ENCODE measurements around the gene TMEM132D. TPM values are rescaled to one million over a fixed set of nuclear protein-coding genes. Genes with fewer than 3 reads are reported as not detected.

The TMEM132D gene
- polyA plus RNA-seq, 4 donors = 0.10 to 0.21 TPM; not detected in 2

DNA sequence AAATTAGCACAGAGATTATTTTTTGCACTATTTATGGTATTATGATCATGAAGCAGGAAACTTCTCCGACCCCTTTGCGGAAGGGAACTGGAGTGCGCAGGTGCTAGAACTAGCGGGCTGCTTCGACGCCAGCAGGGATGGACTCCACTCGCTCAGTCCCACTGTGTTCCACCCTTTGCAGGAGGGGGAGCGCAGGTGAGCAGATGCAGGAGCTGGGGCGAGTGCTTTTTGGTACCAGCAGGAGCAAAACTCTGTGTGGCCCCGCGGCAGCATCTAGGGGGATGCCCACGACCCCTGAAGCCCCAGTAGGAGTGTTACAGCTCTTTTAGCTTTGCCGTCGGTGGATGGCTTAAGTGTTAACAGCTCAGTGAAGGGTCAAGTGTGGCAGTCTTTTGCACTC is 113.9 kb downstream of the TMEM132D start:
- WGBS, 3 donors = 83 to 90% (median 86%) methylated on average over 14 of the region's 14 CpGs
- Histone ChIP-seq H3K27me3 (ENCODE audit: control insufficient read depth in 3 of 3, insufficient read depth in 3 of 3, low read length in 3 of 3) (no peaks in the 10 kb centered on the region), H3K4me3 (ENCODE audit: low read depth in 1 of 3, low read length in 3 of 3) (no peak overlapping the region), H3K27ac (ENCODE audit: low read depth in 1 of 3, low read length in 2 of 3) (no peak overlapping the region), H3K36me3 (ENCODE audit: control insufficient read depth in 3 of 3, insufficient read depth in 2 of 3, low read depth in 1 of 3, low read length in 3 of 3) (no peaks in the 10 kb centered on the region), H3K9me3 (ENCODE audit: control insufficient read depth in 2 of 2, insufficient read depth in 1 of 2, low read depth in 1 of 2, low read length in 1 of 2) (peaks cover 0 to 10% of the 10 kb centered on the region in 2 donors), H3K4me1 (ENCODE audit: control insufficient read depth in 3 of 3, insufficient read depth in 2 of 3, low read depth in 1 of 3, low read length in 2 of 3) (no peaks in the 10 kb centered on the region)
- DNase-seq = no peak
- no peak for FAIRE-seq

GRCh38 chr12:129788506-129789084 is 115.2 kb downstream of the TMEM132D start:
- Histone ChIP-seq H3K27ac (ENCODE audit: low read depth in 1 of 3, low read length in 2 of 3) (no peak overlapping the region), H3K4me1 (ENCODE audit: control insufficient read depth in 3 of 3, insufficient read depth in 2 of 3, low read depth in 1 of 3, low read length in 2 of 3) (no peaks in the 10 kb centered on the region), H3K9me3 (ENCODE audit: control insufficient read depth in 2 of 2, insufficient read depth in 1 of 2, low read depth in 1 of 2, low read length in 1 of 2) (peaks cover 0 to 13% of the 10 kb centered on the region in 2 donors), H3K36me3 (ENCODE audit: control insufficient read depth in 3 of 3, insufficient read depth in 2 of 3, low read depth in 1 of 3, low read length in 3 of 3) (no peaks in the 10 kb centered on the region), H3K4me3 (ENCODE audit: low read depth in 1 of 3, low read length in 3 of 3) (no peak overlapping the region), H3K27me3 (ENCODE audit: control insufficient read depth in 3 of 3, insufficient read depth in 3 of 3, low read length in 3 of 3) (no peaks in the 10 kb centered on the region)
- FAIRE-seq (no peak), DNase-seq (no peak)
- WGBS, 3 donors = 68 to 80% (median 74%) methylated on average over 9 of the region's 9 CpGs

GRCh38 chr12:129779989-129780388 is 123.8 kb downstream of the TMEM132D start:
- Histone ChIP-seq H3K4me3 (ENCODE audit: low read depth in 1 of 3, low read length in 3 of 3) (no peak overlapping the region), H3K9me3 (ENCODE audit: control insufficient read depth in 2 of 2, insufficient read depth in 1 of 2, low read depth in 1 of 2, low read length in 1 of 2) (peaks cover 0 to 8% of the 10 kb centered on the region in 2 donors), H3K27me3 (ENCODE audit: control insufficient read depth in 3 of 3, insufficient read depth in 3 of 3, low read length in 3 of 3) (no peaks in the 10 kb centered on the region), H3K36me3 (ENCODE audit: control insufficient read depth in 3 of 3, insufficient read depth in 2 of 3, low read depth in 1 of 3, low read length in 3 of 3) (no peaks in the 10 kb centered on the region), H3K27ac (ENCODE audit: low read depth in 1 of 3, low read length in 2 of 3) (no peak overlapping the region), H3K4me1 (ENCODE audit: control insufficient read depth in 3 of 3, insufficient read depth in 2 of 3, low read depth in 1 of 3, low read length in 2 of 3) (no peaks in the 10 kb centered on the region)
- 81 to 85% (median 84%) methylated on average over 12 of the region's 12 CpGs for WGBS, 3 donors
- DNase-seq = no peak
- FAIRE-seq = no peak

- Histone ChIP-seq H3K27ac (ENCODE audit: low read depth in 1 of 3, low read length in 2 of 3) (no peak overlapping the region), H3K9me3 (ENCODE audit: control insufficient read depth in 2 of 2, insufficient read depth in 1 of 2, low read depth in 1 of 2, low read length in 1 of 2) (peaks cover 0 to 3% of the 10 kb centered on the region in 2 donors), H3K4me3 (ENCODE audit: low read depth in 1 of 3, low read length in 3 of 3) (no peak overlapping the region), H3K36me3 (ENCODE audit: control insufficient read depth in 3 of 3, insufficient read depth in 2 of 3, low read depth in 1 of 3, low read length in 3 of 3) (no peaks in the 10 kb centered on the region), H3K27me3 (ENCODE audit: control insufficient read depth in 3 of 3, insufficient read depth in 3 of 3, low read length in 3 of 3) (no peaks in the 10 kb centered on the region), H3K4me1 (ENCODE audit: control insufficient read depth in 3 of 3, insufficient read depth in 2 of 3, low read depth in 1 of 3, low read length in 2 of 3) (no peaks in the 10 kb centered on the region)
- DNase-seq (no peak), FAIRE-seq (no peak)
- WGBS, 3 donors = 81 to 84% (median 83%) methylated on average over 5 of the region's 5 CpGs
These were observed 124.8 kb downstream of the TMEM132D start for GRCh38 chr12:129779033-129779432.

DNA sequence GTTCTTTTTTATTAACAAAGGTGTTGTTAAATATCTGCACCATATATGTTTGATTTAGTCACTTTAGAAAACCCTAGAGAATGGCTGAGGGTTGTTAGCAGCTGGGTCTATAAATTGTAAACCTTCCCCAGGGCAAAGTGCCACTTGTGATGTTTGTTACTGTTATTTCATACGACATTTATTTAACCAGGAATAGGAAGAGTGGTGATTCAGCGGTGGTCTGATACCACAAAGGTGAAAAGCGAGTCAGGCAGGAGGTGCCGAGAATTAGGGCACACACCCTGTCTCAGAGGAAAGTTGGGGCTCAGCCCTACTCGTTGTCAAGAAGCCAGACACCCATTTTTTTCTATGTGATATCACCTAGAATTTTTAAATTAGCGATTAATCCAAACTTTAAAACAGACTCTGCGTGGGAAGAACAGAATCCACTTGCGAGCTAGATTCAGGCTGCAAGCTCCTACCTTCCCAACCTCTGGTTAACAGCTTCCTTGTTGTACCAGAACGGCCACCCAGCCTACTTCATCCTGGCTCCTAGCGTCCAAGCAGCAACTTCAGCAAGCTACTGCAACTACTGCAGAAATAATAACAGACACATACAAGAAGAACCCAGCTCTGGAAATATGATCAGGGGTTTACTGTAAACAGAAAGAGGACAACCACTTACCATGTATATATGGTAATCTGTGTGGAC is 126.7 kb downstream of the TMEM132D start:
- no peak for FAIRE-seq
- Histone ChIP-seq H3K4me1 (ENCODE audit: control insufficient read depth in 3 of 3, insufficient read depth in 2 of 3, low read depth in 1 of 3, low read length in 2 of 3) (no peaks in the 10 kb centered on the region), H3K36me3 (ENCODE audit: control insufficient read depth in 3 of 3, insufficient read depth in 2 of 3, low read depth in 1 of 3, low read length in 3 of 3) (no peaks in the 10 kb centered on the region), H3K27ac (ENCODE audit: low read depth in 1 of 3, low read length in 2 of 3) (no peak overlapping the region), H3K4me3 (ENCODE audit: low read depth in 1 of 3, low read length in 3 of 3) (no peak overlapping the region), H3K9me3 (ENCODE audit: control insufficient read depth in 2 of 2, insufficient read depth in 1 of 2, low read depth in 1 of 2, low read length in 1 of 2) (peaks cover 0 to 3% of the 10 kb centered on the region in 2 donors), H3K27me3 (ENCODE audit: control insufficient read depth in 3 of 3, insufficient read depth in 3 of 3, low read length in 3 of 3) (no peaks in the 10 kb centered on the region)
- DNase-seq = no peak
- WGBS, 3 donors = 56 to 68% (median 66%) methylated on average over 10 of the region's 10 CpGs

DNA sequence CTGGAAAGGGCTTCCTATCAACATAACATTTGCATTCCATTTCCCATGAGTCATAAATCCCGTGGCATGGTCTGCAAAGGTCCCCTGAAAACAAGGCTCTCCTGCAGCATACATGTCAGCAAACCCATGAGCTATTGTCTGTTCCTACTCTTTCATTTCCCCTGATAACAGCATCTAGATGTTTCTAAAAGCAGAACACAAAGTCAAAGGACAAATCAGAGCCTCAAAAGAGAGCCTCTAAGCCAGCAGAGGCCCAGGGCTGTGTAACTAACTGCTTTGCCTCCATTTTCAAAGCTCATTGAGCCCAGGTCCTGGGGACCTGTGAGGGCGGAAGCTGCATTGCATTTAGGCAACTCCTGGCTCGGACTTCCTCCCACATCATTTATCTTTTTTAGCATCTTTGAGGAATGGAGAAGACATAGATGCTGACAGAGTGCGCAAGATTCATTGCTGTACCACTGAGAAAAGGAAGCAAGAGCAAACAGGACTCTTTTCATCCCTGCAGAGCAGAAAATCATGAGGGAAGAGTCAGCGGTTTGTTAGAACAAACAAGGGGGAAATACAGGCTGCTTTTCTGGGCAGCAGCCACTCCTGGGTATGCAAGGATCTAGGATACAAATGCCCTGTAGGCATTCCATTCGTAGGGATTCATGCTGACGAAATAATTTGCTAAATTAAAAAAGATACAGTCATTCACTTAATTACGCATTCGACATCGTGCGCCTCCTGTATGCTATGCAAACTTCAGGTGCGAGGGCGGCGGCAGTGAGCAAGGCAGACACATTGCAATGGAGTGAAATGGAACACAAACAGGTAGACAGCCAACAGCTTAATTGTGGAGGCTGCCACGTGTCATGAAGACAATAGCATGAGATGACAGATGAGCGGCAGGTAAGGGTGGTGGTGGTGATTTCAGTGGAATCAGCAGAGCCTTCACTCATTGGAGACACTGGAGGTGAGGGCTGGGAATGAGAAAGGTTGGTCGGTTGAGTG is 131.0 kb downstream of the TMEM132D start:
- H3K27ac ChIP-seq (ENCODE audit: low read depth in 1 of 3, low read length in 2 of 3) = no peak overlapping the region
- WGBS, 3 donors = 71 to 80% (median 74%) methylated on average over 17 of the region's 17 CpGs
- no peak for DNase-seq

GRCh38 chr12:129771238-129771637 is 132.6 kb downstream of the TMEM132D start:
- H3K27ac ChIP-seq (ENCODE audit: low read depth in 1 of 3, low read length in 2 of 3) = no peak overlapping the region
- H3K9me3 ChIP-seq (ENCODE audit: control insufficient read depth in 2 of 2, insufficient read depth in 1 of 2, low read depth in 1 of 2, low read length in 1 of 2) = peaks cover 1 to 3% of the 10 kb centered on the region in 2 donors
- H3K27me3 ChIP-seq (ENCODE audit: control insufficient read depth in 3 of 3, insufficient read depth in 3 of 3, low read length in 3 of 3) = no peaks in the 10 kb centered on the region
- H3K36me3 ChIP-seq (ENCODE audit: control insufficient read depth in 3 of 3, insufficient read depth in 2 of 3, low read depth in 1 of 3, low read length in 3 of 3) = no peaks in the 10 kb centered on the region
- WGBS, 3 donors = 45 to 56% (median 52%) methylated on average over 4 of the region's 4 CpGs
- no peak for FAIRE-seq
- no peak for DNase-seq
- H3K4me3 ChIP-seq (ENCODE audit: low read depth in 1 of 3, low read length in 3 of 3) = no peak overlapping the region
- H3K4me1 ChIP-seq (ENCODE audit: control insufficient read depth in 3 of 3, insufficient read depth in 2 of 3, low read depth in 1 of 3, low read length in 2 of 3) = no peaks in the 10 kb centered on the region

More for the DNA sequence above, 131.0 kb downstream of the TMEM132D start:
- Histone ChIP-seq H3K4me1 (ENCODE audit: control insufficient read depth in 3 of 3, insufficient read depth in 2 of 3, low read depth in 1 of 3, low read length in 2 of 3) (no peaks in the 10 kb centered on the region), H3K36me3 (ENCODE audit: control insufficient read depth in 3 of 3, insufficient read depth in 2 of 3, low read depth in 1 of 3, low read length in 3 of 3) (no peaks in the 10 kb centered on the region), H3K9me3 (ENCODE audit: control insufficient read depth in 2 of 2, insufficient read depth in 1 of 2, low read depth in 1 of 2, low read length in 1 of 2) (peaks cover 0 to 3% of the 10 kb centered on the region in 2 donors), H3K27me3 (ENCODE audit: control insufficient read depth in 3 of 3, insufficient read depth in 3 of 3, low read length in 3 of 3) (no peaks in the 10 kb centered on the region), H3K4me3 (ENCODE audit: low read depth in 1 of 3, low read length in 3 of 3) (no peak overlapping the region)
- FAIRE-seq = no peak

- H3K27ac ChIP-seq (ENCODE audit: low read depth in 1 of 3, low read length in 2 of 3) = no peak overlapping the region
- no peak overlapping the region for H3K4me3 ChIP-seq (ENCODE audit: low read depth in 1 of 3, low read length in 3 of 3)
- FAIRE-seq = no peak
- H3K9me3 ChIP-seq (ENCODE audit: control insufficient read depth in 2 of 2, insufficient read depth in 1 of 2, low read depth in 1 of 2, low read length in 1 of 2) = peaks cover 1 to 4% of the 10 kb centered on the region in 2 donors
- no peaks in the 10 kb centered on the region for H3K27me3 ChIP-seq (ENCODE audit: control insufficient read depth in 3 of 3, insufficient read depth in 3 of 3, low read length in 3 of 3)
- DNase-seq = no peak
- 69 to 72% (median 70%) methylated on average over 5 of the region's 5 CpGs for WGBS, 3 donors
- H3K4me1 ChIP-seq (ENCODE audit: control insufficient read depth in 3 of 3, insufficient read depth in 2 of 3, low read depth in 1 of 3, low read length in 2 of 3) = no peaks in the 10 kb centered on the region
- H3K36me3 ChIP-seq (ENCODE audit: control insufficient read depth in 3 of 3, insufficient read depth in 2 of 3, low read depth in 1 of 3, low read length in 3 of 3) = no peaks in the 10 kb centered on the region
These were observed 138.1 kb downstream of the TMEM132D start for GRCh38 chr12:129765719-129766118.
